Measurements from ENCODE around the gene FBXO41.

Gene FBXO41

GRCh38 chr2:73223821-73224220 is 60.5 kb downstream of the FBXO41 start:
- no peak overlapping the region for H3K9ac ChIP-seq (ENCODE audit: low read depth, low read length)
- H3K4me3 ChIP-seq (ENCODE audit: low read depth, low read length) = no peak overlapping the region
- H3K27me3 ChIP-seq (ENCODE audit: control insufficient read depth, insufficient read depth, low read length) = no peaks in the 10 kb centered on the region
- H3K4me1 ChIP-seq (ENCODE audit: control insufficient read depth, insufficient read depth, low read length) = no peaks in the 10 kb centered on the region
- H3K27ac ChIP-seq (ENCODE audit: low read depth, low read length) = no peak overlapping the region
- peaks cover 75% of the 10 kb centered on the region for H3K36me3 ChIP-seq (ENCODE audit: control insufficient read depth, insufficient read depth, low read length)
- no peaks in the 10 kb centered on the region for H3K9me3 ChIP-seq (ENCODE audit: control insufficient read depth, insufficient read depth, low read length)

DNA sequence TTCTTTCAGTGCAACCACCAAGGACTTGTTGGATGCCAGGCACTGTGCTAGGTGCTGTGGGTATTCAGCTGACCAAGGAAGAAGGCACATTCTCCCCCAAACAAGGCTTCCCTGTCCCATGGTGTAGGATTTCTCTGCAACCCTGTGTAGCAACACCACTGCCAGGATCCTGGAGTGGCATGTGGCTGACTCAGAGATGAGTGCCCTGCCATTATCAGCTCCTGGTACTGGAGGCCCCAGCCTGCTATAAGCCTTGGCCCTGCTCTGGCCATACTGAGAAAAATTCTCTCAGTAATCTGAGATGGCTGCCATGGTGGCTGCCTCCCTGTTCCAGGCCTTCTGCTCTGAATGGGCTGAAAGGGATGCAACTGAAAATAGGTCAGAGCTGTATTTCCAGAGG is 66.0 kb downstream of the FBXO41 start:
- H3K27me3 ChIP-seq (ENCODE audit: control insufficient read depth, insufficient read depth, low read length) = no peaks in the 10 kb centered on the region
- H3K27ac ChIP-seq (ENCODE audit: low read depth, low read length) = no peak overlapping the region
- H3K9ac ChIP-seq (ENCODE audit: low read depth, low read length) = no peak overlapping the region
- peaks cover 16% of the 10 kb centered on the region; the same call in 1 of the 2 replicates for H3K4me1 ChIP-seq (ENCODE audit: control insufficient read depth, insufficient read depth, low read length)
- no peak overlapping the region for H3K4me3 ChIP-seq (ENCODE audit: low read depth, low read length)
- no peaks in the 10 kb centered on the region for H3K9me3 ChIP-seq (ENCODE audit: control insufficient read depth, insufficient read depth, low read length)
- peaks cover 41% of the 10 kb centered on the region for H3K36me3 ChIP-seq (ENCODE audit: control insufficient read depth, insufficient read depth, low read length)

GRCh38 chr2:73217826-73218225 is 66.5 kb downstream of the FBXO41 start:
- Histone ChIP-seq H3K9ac (ENCODE audit: low read depth, low read length) (no peak overlapping the region), H3K27me3 (ENCODE audit: control insufficient read depth, insufficient read depth, low read length) (no peaks in the 10 kb centered on the region), H3K36me3 (ENCODE audit: control insufficient read depth, insufficient read depth, low read length) (peaks cover 37% of the 10 kb centered on the region), H3K4me3 (ENCODE audit: low read depth, low read length) (no peak overlapping the region), H3K4me1 (ENCODE audit: control insufficient read depth, insufficient read depth, low read length) (peaks cover 16% of the 10 kb centered on the region; the same call in 1 of the 2 replicates), H3K27ac (ENCODE audit: low read depth, low read length) (no peak overlapping the region), H3K9me3 (ENCODE audit: control insufficient read depth, insufficient read depth, low read length) (no peaks in the 10 kb centered on the region)

- Histone ChIP-seq H3K27me3 (ENCODE audit: control insufficient read depth, insufficient read depth, low read length) (no peaks in the 10 kb centered on the region), H3K9ac (ENCODE audit: low read depth, low read length) (no peak overlapping the region), H3K4me3 (ENCODE audit: low read depth, low read length) (no peak overlapping the region), H3K4me1 (ENCODE audit: control insufficient read depth, insufficient read depth, low read length) (peaks cover 16% of the 10 kb centered on the region; the same call in 1 of the 2 replicates), H3K27ac (ENCODE audit: low read depth, low read length) (no peak overlapping the region), H3K36me3 (ENCODE audit: control insufficient read depth, insufficient read depth, low read length) (peaks cover 30% of the 10 kb centered on the region), H3K9me3 (ENCODE audit: control insufficient read depth, insufficient read depth, low read length) (no peaks in the 10 kb centered on the region)
Observed at GRCh38 chr2:73217160-73217559, 67.1 kb downstream of the FBXO41 start.

DNA sequence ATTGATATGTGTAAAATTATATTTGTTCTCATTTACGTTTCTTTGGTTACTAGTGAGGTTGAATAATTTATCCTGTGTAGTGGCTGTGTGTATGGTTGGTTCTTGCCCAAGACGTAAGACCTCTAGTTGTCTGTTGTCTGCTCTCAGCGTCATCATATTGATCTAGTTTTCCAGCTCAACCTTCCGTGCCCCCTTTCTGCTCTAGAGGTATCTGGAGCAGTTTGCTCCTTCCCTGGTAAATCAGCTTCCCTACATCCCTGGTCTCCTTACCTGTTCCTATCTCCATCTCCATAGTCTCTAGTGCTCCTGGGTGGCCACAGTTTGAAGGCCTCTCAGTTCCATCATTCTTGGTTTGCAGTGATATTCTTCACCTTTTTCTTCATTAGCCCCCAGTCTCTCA is 69.0 kb downstream of the FBXO41 start:
- Histone ChIP-seq H3K27ac (ENCODE audit: low read depth, low read length) (no peak overlapping the region), H3K27me3 (ENCODE audit: control insufficient read depth, insufficient read depth, low read length) (no peaks in the 10 kb centered on the region), H3K4me3 (ENCODE audit: low read depth, low read length) (peak overlapping the region; percentile 97), H3K36me3 (ENCODE audit: control insufficient read depth, insufficient read depth, low read length) (peaks cover 12% of the 10 kb centered on the region; the same call in 1 of the 2 replicates), H3K9me3 (ENCODE audit: control insufficient read depth, insufficient read depth, low read length) (no peaks in the 10 kb centered on the region), H3K9ac (ENCODE audit: low read depth, low read length) (no peak overlapping the region), H3K4me1 (ENCODE audit: control insufficient read depth, insufficient read depth, low read length) (peaks cover 16% of the 10 kb centered on the region; the same call in 1 of the 2 replicates)

DNA sequence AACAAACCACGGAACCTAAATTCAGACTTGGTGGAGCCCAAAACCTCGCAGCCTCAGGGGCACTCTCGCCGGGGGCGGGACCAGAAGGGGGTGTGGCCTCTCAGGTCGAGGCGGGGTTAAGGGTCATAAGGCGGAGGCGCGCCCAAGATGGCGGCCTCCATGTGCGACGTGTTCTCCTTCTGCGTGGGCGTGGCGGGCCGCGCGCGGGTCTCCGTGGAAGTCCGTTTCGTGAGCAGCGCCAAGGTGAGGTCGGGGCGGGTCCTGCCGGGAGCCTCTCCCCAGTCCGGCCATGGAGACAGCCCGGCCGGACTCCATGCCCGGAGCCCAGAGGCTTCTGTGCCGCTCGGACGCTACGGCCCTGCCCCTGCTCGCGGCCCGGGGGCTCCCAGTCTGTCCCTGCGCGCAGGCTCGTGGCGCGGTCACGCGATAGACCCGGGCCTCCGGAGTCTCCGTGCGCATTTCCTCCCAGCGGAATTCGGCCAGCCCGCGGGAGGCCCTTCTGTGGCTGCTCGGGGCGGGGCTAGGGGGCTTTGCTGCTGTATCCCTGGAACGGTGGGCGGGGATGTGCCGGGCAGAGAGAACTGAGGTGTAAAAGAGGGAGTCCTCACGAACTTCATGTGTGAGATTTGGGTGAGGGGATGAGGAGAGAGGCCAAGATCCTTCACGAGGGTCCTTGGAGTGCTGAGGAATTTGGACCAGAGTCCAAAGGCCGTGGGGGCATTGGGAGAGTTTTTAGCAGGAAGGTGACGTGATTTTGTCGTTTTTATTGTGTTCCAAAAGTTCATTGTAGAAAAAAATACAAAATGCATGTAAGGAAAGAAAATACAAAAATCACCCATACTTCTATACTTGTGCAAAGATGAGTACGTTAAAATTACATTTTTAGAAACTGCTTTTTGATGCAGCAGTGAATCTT is 69.9 kb downstream of the FBXO41 start, which contains the start of gene SMYD5:
SMYD5 (plus strand) TSS at position 126 of the 916 bp plus-strand sequence; CDS start at position 148, 22 bp downstream.
- Histone ChIP-seq H3K27ac (ENCODE audit: low read depth, low read length) (peak within 1 kb of the TSS; percentile 93), H3K9ac (ENCODE audit: low read depth, low read length) (peak within 1 kb of the TSS; percentile 97), H3K27me3 (ENCODE audit: control insufficient read depth, insufficient read depth, low read length) (no peaks in the 10 kb centered on the region; the same call in 1 of the 2 replicates), H3K36me3 (ENCODE audit: control insufficient read depth, insufficient read depth, low read length) (peaks cover 4% of the 10 kb centered on the region; the same call in 1 of the 2 replicates), H3K9me3 (ENCODE audit: control insufficient read depth, insufficient read depth, low read length) (no peaks in the 10 kb centered on the region), H3K4me3 (ENCODE audit: low read depth, low read length) (peak within 1 kb of the TSS; percentile 97), H3K4me1 (ENCODE audit: control insufficient read depth, insufficient read depth, low read length) (peaks cover 16% of the 10 kb centered on the region; the same call in 1 of the 2 replicates)

DNA sequence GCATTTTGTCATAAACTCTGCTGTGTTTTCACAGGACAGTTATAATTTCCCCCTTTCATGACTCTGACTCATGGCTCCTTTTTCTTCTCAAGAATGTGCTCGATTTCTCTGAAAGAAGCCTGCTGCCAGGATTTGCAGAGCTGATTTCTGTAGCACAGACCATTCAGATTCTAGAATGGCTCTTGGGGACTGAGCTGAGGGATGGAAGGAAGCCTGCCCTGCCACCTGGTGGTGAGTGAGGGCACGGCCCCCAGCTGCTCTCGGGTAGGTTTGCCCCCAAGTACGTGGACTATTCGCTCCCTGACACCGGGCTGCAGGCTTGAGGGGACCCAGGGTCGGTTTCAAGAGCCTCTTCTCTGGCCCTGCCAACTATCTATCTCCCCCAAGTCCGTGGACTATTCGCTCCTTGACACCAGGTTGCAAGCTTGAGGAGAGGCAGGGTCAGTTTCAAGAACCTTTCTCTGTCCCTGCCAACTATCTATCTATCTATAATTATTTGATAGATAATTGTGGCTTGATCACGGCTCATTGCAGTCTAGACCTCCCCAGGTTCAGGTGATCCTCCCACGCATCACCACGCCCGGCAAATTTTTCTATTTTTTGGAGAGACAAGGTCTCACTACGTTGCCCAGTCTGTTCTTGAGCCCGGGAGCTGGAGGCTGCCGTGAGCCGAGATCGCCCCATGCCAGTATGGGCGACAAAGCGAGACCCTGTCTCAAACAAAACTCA is 71.7 kb downstream of the FBXO41 start:
- no peak overlapping the region for H3K9ac ChIP-seq (ENCODE audit: low read depth, low read length)
- H3K4me3 ChIP-seq (ENCODE audit: low read depth, low read length) = no peak overlapping the region

DNA sequence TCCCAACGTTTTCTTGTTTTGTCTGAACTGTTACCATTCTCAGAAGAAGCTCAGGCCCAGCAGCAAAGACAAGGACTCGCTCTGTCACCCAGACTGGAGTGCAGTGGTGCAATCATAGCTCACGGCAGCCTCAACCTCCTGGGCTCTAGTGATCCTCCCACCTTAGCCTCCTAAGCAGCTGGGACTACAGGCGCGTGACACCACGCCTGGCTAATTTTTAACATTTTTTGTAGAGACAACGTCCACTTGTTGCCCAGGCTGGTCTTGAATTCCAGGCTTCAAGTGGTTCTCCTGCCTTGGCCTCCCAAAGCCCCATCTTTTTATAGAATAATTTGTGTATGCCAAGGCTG is 72.2 kb downstream of the FBXO41 start:
- no peak overlapping the region for H3K4me3 ChIP-seq (ENCODE audit: low read depth, low read length)
- H3K9ac ChIP-seq (ENCODE audit: low read depth, low read length) = no peak overlapping the region
- peak overlapping the region; percentile 34 for H3K27ac ChIP-seq (ENCODE audit: low read depth, low read length)
- H3K36me3 ChIP-seq (ENCODE audit: control insufficient read depth, insufficient read depth, low read length) = no peaks in the 10 kb centered on the region
- 0 out of 2 replicates have a peak, but pooled peaks cover 8% of the 10 kb centered on the region for H3K4me1 ChIP-seq (ENCODE audit: control insufficient read depth, insufficient read depth, low read length)
- H3K27me3 ChIP-seq (ENCODE audit: control insufficient read depth, insufficient read depth, low read length) = no peaks in the 10 kb centered on the region; the same call in 1 of the 2 replicates
- no peaks in the 10 kb centered on the region for H3K9me3 ChIP-seq (ENCODE audit: control insufficient read depth, insufficient read depth, low read length)

More for the DNA sequence above, 71.7 kb downstream of the FBXO41 start:
- Histone ChIP-seq H3K27me3 (ENCODE audit: control insufficient read depth, insufficient read depth, low read length) (no peaks in the 10 kb centered on the region; the same call in 1 of the 2 replicates), H3K9me3 (ENCODE audit: control insufficient read depth, insufficient read depth, low read length) (no peaks in the 10 kb centered on the region), H3K27ac (ENCODE audit: low read depth, low read length) (no peak overlapping the region), H3K4me1 (ENCODE audit: control insufficient read depth, insufficient read depth, low read length) (peaks cover 12% of the 10 kb centered on the region; the same call in 1 of the 2 replicates), H3K36me3 (ENCODE audit: control insufficient read depth, insufficient read depth, low read length) (no peaks in the 10 kb centered on the region)

DNA sequence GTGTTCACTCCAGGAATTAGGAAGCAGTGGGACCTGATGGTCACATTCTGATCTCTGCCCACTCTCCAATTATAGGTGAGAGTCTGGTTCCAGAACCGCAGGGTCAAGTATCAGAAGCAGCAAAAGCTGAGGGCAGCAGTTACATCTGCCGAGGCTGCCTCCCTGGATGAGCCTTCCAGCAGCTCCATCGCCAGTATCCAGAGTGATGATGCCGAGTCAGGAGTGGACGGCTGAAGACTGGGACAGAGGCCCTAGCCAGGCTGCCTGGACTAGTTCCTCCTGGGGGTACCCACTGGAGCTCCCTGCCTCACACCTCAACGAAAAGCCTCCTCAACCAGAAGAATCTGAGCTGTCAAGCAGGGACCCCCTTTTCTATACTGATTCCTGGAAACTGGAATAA is 73.6 kb downstream of the FBXO41 start:
- no peaks in the 10 kb centered on the region for H3K36me3 ChIP-seq (ENCODE audit: control insufficient read depth, insufficient read depth, low read length)
- H3K27me3 ChIP-seq (ENCODE audit: control insufficient read depth, insufficient read depth, low read length) = no peaks in the 10 kb centered on the region; the same call in 1 of the 2 replicates
- H3K27ac ChIP-seq (ENCODE audit: low read depth, low read length) = no peak overlapping the region
- 0 out of 2 replicates have a peak, but pooled peaks cover 8% of the 10 kb centered on the region for H3K4me1 ChIP-seq (ENCODE audit: control insufficient read depth, insufficient read depth, low read length)
- H3K9ac ChIP-seq (ENCODE audit: low read depth, low read length) = no peak overlapping the region
- H3K9me3 ChIP-seq (ENCODE audit: control insufficient read depth, insufficient read depth, low read length) = no peaks in the 10 kb centered on the region
- H3K4me3 ChIP-seq (ENCODE audit: low read depth, low read length) = no peak overlapping the region

DNA sequence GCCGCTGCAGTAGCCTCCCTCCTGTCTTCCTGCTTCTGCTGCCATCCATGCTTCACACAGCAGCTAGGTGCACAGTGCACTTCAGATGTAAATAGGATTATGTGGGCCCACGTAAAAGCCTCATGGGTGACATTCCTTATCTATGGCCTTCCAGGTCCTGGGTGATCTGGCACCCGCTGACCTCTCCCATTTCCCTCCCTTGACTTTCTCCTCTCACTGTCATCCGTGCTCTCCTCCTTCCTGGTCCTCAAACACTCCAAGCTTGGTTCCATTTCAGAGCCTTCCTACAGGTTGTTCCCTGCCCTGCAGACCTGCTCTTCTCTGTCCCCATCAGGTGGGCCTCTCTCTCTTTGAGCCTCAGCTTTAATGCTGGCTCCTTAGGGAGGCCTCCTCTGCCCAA is 74.3 kb downstream of the FBXO41 start:
- H3K9ac ChIP-seq (ENCODE audit: low read depth, low read length) = no peak overlapping the region
- no peak overlapping the region for H3K4me3 ChIP-seq (ENCODE audit: low read depth, low read length)
- no peaks in the 10 kb centered on the region for H3K36me3 ChIP-seq (ENCODE audit: control insufficient read depth, insufficient read depth, low read length)
- H3K27ac ChIP-seq (ENCODE audit: low read depth, low read length) = no peak overlapping the region
- H3K4me1 ChIP-seq (ENCODE audit: control insufficient read depth, insufficient read depth, low read length) = 0 out of 2 replicates have a peak, but pooled peaks cover 4% of the 10 kb centered on the region
- no peaks in the 10 kb centered on the region for H3K9me3 ChIP-seq (ENCODE audit: control insufficient read depth, insufficient read depth, low read length)
- peaks cover 1% of the 10 kb centered on the region for H3K27me3 ChIP-seq (ENCODE audit: control insufficient read depth, insufficient read depth, low read length)
